Head of caudate nucleus (tissue), 42 donors: ENCODE measurements around the gene NUDT6.
"Not testable (repeated sequence)": the region's sequence is repeated elsewhere in the genome, so short reads cannot be mapped to it uniquely, and the experiment has no call there.

Experiments used
- DNase-seq, 42 donors: peaks; one replicate each; pipeline versions ENCODE4 v3.0.0 to v3.0.0-alpha.2; 2020 to 2021; ENCODE audit warnings: mixed read lengths in 7 of 42
- intact Hi-C: fragments of 100-400 bp; cut with DNase I; formaldehyde crosslinking; loops from one replicate; pipeline ENCODE4 v1.15.0; 2022

Gene NUDT6

GRCh38 chr4:122847931-122848330 is 74.5 kb downstream of the NUDT6 start:
- intact Hi-C loops: no loop called here
- no peak for DNase-seq

- intact Hi-C loops: no loop called here
Measured at GRCh38 chr4:122845760-122846159, 76.6 kb downstream of the NUDT6 start.

GRCh38 chr4:122845066-122845465 is 77.3 kb downstream of the NUDT6 start:
- intact Hi-C loops: no loop called here
- no peak for DNase-seq

More at GRCh38 chr4:122845760-122846159, 76.6 kb downstream of the NUDT6 start:
- no peak for DNase-seq

- DNase-seq, intact Hi-C loops: not testable (repeated sequence)
Measured at GRCh38 chr4:122844391-122844790, 78.0 kb downstream of the NUDT6 start.

- DNase-seq: no peak
- intact Hi-C loops: no loop called here
Measured at GRCh38 chr4:122842984-122843531, 79.3 kb downstream of the NUDT6 start.
